HEK293 (cell line): ENCODE measurements around the gene PPRC1.
A peak's percentile ranks its signal among the peaks of the same experiment; 100 is the strongest.

Experiments
- ATF2 ChIP-seq: fragments of 450-650 bp; formaldehyde crosslinking; IDR thresholded peaks from 2 replicates; pipeline ENCODE4 v1.5.1; 2016; ENCODE audit warnings: missing biosample characterization, missing genetic modification characterization, low read depth
- EGR2 ChIP-seq: fragments of 450-650 bp; formaldehyde crosslinking; IDR thresholded peaks from 2 replicates; pipeline ENCODE4 v1.5.1; 2016; ENCODE audit warnings: low read depth, missing biosample characterization, missing genetic modification characterization
- GLIS2 ChIP-seq: fragments of 450-650 bp; formaldehyde crosslinking; IDR thresholded peaks from 2 replicates; pipeline ENCODE4 v1.5.1; 2016; ENCODE audit warnings: missing biosample characterization, missing genetic modification characterization
- HOXA7 ChIP-seq: sonication (generic); formaldehyde crosslinking; IDR thresholded peaks from 2 replicates; pipeline ENCODE4 v1.8.1; 2022; ENCODE audit warnings: missing genetic modification reagents, borderline replicate concordance
- HOXC10 ChIP-seq: sonication (generic); formaldehyde crosslinking; IDR thresholded peaks from 2 replicates; pipeline ENCODE4 v1.8.1; 2023; ENCODE audit warnings: mild to moderate bottlenecking, missing genetic modification reagents
- KLF7 ChIP-seq: fragments of 450-650 bp; formaldehyde crosslinking; IDR thresholded peaks from 2 replicates; pipeline ENCODE4 v1.5.1; 2016; ENCODE audit warnings: missing biosample characterization, missing genetic modification characterization, borderline replicate concordance
- OVOL3 ChIP-seq: fragments of 450-650 bp; formaldehyde crosslinking; IDR thresholded peaks from 2 replicates; pipeline ENCODE4 v1.5.1; 2016; ENCODE audit warnings: missing biosample characterization, missing genetic modification characterization
- SCRT1 ChIP-seq: fragments of 450-650 bp; formaldehyde crosslinking; IDR thresholded peaks from 2 replicates; pipeline ENCODE4 v1.5.1; 2016; ENCODE audit warnings: missing biosample characterization, missing genetic modification characterization, borderline replicate concordance
- TRIM28 ChIP-seq: IDR thresholded peaks from 2 replicates; pipeline ENCODE4 v1.6.1; 2011; ENCODE audit warnings: low read length, control low read depth, borderline replicate concordance
- ZBTB17 ChIP-seq: fragments of 450-650 bp; formaldehyde crosslinking; IDR thresholded peaks from 2 replicates; pipeline ENCODE4 v1.5.1; 2016; ENCODE audit warnings: missing biosample characterization, missing genetic modification characterization
- ZBTB21 ChIP-seq: fragments of 450-650 bp; formaldehyde crosslinking; IDR thresholded peaks from 2 replicates; pipeline ENCODE4 v1.5.1; 2017; ENCODE audit warnings: missing biosample characterization, missing genetic modification characterization
- ZEB2 ChIP-seq: fragments of 450-650 bp; formaldehyde crosslinking; IDR thresholded peaks from 2 replicates; pipeline ENCODE4 v1.5.1; 2016; ENCODE audit warnings: missing biosample characterization, missing genetic modification characterization
- ZFP69B ChIP-seq: fragments of 450-650 bp; formaldehyde crosslinking; IDR thresholded peaks from 2 replicates; pipeline ENCODE4 v1.5.1; 2016; ENCODE audit warnings: missing biosample characterization, missing genetic modification characterization
- ZNF223 ChIP-seq: fragments of 450-650 bp; formaldehyde crosslinking; IDR thresholded peaks from 2 replicates; pipeline ENCODE4 v1.5.1; 2016; ENCODE audit warnings: missing biosample characterization, missing genetic modification characterization
- ZNF37A ChIP-seq: fragments of 450-650 bp; IDR thresholded peaks from 2 replicates; pipeline ENCODE4 v1.5.1; 2018; ENCODE audit warnings: missing biosample characterization, missing genetic modification characterization
- ZNF426 ChIP-seq: fragments of 450-650 bp; formaldehyde crosslinking; IDR thresholded peaks from 2 replicates; pipeline ENCODE4 v1.5.1; 2017; ENCODE audit warnings: missing biosample characterization, missing genetic modification characterization, mild to moderate bottlenecking, inconsistent platforms, moderate library complexity
- ZNF544 ChIP-seq: fragments of 450-650 bp; formaldehyde crosslinking; IDR thresholded peaks from 2 replicates; pipeline ENCODE4 v1.5.0; 2017; ENCODE audit warnings: missing biosample characterization, missing genetic modification characterization
- ZNF549 ChIP-seq: fragments of 450-650 bp; IDR thresholded peaks from 2 replicates; pipeline ENCODE4 v1.5.1; 2018; ENCODE audit warnings: missing biosample characterization, missing genetic modification characterization, mild to moderate bottlenecking, inconsistent platforms, moderate library complexity
- ZNF555 ChIP-seq: fragments of 450-650 bp; formaldehyde crosslinking; conservative IDR thresholded peaks from 2 replicates; pipeline ENCODE4 v1.5.1; 2017; ENCODE audit warnings: missing biosample characterization, mild to moderate bottlenecking, missing genetic modification characterization, inconsistent platforms
- ZNF626 ChIP-seq: fragments of 450-650 bp; sonication (Bioruptor Pico); formaldehyde crosslinking; IDR thresholded peaks from 2 replicates; pipeline ENCODE4 v1.5.1; 2018; ENCODE audit warnings: missing biosample characterization, missing genetic modification characterization, inconsistent platforms
- ZNF639 ChIP-seq: fragments of 450-650 bp; formaldehyde crosslinking; IDR thresholded peaks from 2 replicates; pipeline ENCODE4 v1.5.1; 2016; ENCODE audit warnings: missing biosample characterization, missing genetic modification characterization
- ZNF660 ChIP-seq: fragments of 450-650 bp; IDR thresholded peaks from 2 replicates; pipeline ENCODE4 v1.5.1; 2018; ENCODE audit warnings: missing biosample characterization, mild to moderate bottlenecking, missing genetic modification characterization
- ZNF664 ChIP-seq: fragments of 450-650 bp; formaldehyde crosslinking; IDR thresholded peaks from 2 replicates; pipeline ENCODE4 v1.5.1; 2016; ENCODE audit warnings: missing biosample characterization, missing genetic modification characterization
- ZNF677 ChIP-seq: fragments of 450-650 bp; IDR thresholded peaks from 2 replicates; pipeline ENCODE4 v1.5.0; 2018; ENCODE audit warnings: missing biosample characterization, mild to moderate bottlenecking, missing genetic modification characterization, moderate library complexity
- ZNF76 ChIP-seq: fragments of 450-650 bp; formaldehyde crosslinking; IDR thresholded peaks from 2 replicates; pipeline ENCODE4; 2016; ENCODE audit warnings: low read depth, missing biosample characterization, missing genetic modification characterization, borderline replicate concordance
- ZSCAN16 ChIP-seq: fragments of 450-650 bp; formaldehyde crosslinking; IDR thresholded peaks from 2 replicates; pipeline ENCODE4 v1.5.1; 2016; ENCODE audit warnings: missing biosample characterization, missing genetic modification characterization
- TF ChIP-seq, protein P1 (sequence below): fragments of 450-650 bp; formaldehyde crosslinking; IDR thresholded peaks from 2 replicates; pipeline ENCODE4 v1.5.1; 2016; ENCODE audit warnings: missing biosample characterization, missing genetic modification characterization
- TF ChIP-seq, protein P2 (sequence below): fragments of 450-650 bp; IDR thresholded peaks from 2 replicates; pipeline ENCODE4 v1.5.1; 2018; ENCODE audit warnings: missing biosample characterization, missing genetic modification characterization
- TF ChIP-seq, protein P3 (sequence below): fragments of 450-650 bp; formaldehyde crosslinking; IDR thresholded peaks from 2 replicates; pipeline ENCODE4 v1.5.1; 2016; ENCODE audit warnings: missing biosample characterization, missing genetic modification characterization

PPRC1 gene

DNA sequence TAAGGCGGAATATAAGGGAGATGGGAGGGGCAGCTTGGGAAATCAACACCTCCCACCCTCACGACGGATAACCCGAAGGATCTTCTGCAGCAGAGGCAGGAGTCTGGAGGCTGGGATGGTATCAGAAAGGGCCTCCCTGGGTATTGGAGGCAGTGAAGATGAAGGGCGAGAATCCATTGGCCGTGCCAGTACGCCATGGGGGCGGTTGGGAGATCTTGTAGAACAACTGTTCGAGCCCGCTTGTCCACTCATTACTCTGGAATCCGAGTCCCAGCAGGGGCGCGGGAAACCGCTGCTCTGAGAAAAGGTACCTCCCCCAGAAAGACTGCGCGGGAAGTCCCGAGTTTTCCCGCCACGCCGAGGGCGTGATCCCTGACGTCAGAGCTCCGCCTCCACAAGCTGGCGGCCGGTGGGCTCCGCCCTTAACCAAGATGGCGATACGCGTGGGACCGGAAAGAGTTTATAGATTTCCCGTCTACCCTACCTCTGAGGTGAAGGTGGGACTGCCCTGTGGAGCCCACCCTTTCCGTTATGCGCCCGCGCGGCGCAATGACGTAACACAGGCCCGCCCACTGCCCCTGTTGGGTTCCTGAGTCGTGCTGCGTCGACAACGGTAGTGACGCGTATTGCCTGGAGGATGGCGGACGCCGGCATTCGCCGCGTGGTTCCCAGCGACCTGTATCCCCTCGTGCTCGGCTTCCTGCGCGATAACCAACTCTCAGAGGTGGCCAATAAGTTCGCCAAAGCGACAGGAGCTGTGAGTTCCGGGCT is 19.1 kb downstream of the PPRC1 start, which contains the start of gene NOLC1 (continued):
- peak; percentile 89; the same call in 1 of the 2 replicates for TF ChIP-seq HOXA7 (CRISPR knock-in tag)
- TF ChIP-seq ZNF426 (tag by site-specific recombination), result no peak
- peak; percentile 93 for TF ChIP-seq EGR2 (tag by site-specific recombination)
- TF ChIP-seq, protein P1, sequence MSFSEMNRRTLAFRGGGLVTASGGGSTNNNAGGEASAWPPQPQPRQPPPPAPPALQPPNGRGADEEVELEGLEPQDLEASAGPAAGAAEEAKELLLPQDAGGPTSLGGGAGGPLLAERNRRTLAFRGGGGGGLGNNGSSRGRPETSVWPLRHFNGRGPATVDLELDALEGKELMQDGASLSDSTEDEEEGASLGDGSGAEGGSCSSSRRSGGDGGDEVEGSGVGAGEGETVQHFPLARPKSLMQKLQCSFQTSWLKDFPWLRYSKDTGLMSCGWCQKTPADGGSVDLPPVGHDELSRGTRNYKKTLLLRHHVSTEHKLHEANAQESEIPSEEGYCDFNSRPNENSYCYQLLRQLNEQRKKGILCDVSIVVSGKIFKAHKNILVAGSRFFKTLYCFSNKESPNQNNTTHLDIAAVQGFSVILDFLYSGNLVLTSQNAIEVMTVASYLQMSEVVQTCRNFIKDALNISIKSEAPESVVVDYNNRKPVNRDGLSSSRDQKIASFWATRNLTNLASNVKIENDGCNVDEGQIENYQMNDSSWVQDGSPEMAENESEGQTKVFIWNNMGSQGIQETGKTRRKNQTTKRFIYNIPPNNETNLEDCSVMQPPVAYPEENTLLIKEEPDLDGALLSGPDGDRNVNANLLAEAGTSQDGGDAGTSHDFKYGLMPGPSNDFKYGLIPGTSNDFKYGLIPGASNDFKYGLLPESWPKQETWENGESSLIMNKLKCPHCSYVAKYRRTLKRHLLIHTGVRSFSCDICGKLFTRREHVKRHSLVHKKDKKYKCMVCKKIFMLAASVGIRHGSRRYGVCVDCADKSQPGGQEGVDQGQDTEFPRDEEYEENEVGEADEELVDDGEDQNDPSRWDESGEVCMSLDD (tag by site-specific recombination), result peak; percentile 62
- TF ChIP-seq TRIM28, result peak; percentile 79; the same call in 1 of the 2 replicates
- peak; percentile 95 for TF ChIP-seq KLF7 (tag by site-specific recombination)
- TF ChIP-seq HOXC10, result peak; percentile 87
- TF ChIP-seq ZNF37A, result no peak
- TF ChIP-seq ZFP69B (tag by site-specific recombination), result peak; percentile 98
- peak; percentile 93 for TF ChIP-seq ZNF639 (tag by site-specific recombination)
- peak; percentile 99 for TF ChIP-seq ZEB2 (tag by site-specific recombination)
- peak; percentile 98 for TF ChIP-seq ZBTB21
- no peak for TF ChIP-seq ZNF544 (tag by site-specific recombination)
- TF ChIP-seq GLIS2 (tag by site-specific recombination), result peak; percentile 93
- TF ChIP-seq ZNF664 (tag by site-specific recombination), result no peak
- peak; percentile 96 for TF ChIP-seq ZNF76
- peak; percentile 99 for TF ChIP-seq ATF2
- TF ChIP-seq ZNF555 (tag by site-specific recombination), result no peak
- 0 out of 2 replicates have a peak, but pooled peaks have one; percentile 29 for TF ChIP-seq ZNF677 (tag by site-specific recombination)
- TF ChIP-seq ZNF549, result no peak
- peak; percentile 80 for TF ChIP-seq SCRT1 (tag by site-specific recombination)
- TF ChIP-seq ZNF626 (tag by site-specific recombination), result no peak
- peak; percentile 93 for TF ChIP-seq ZBTB17 (tag by site-specific recombination)
- no peak for TF ChIP-seq ZNF223 (tag by site-specific recombination)
- TF ChIP-seq ZNF660 (tag by site-specific recombination), result peak; percentile 83
- TF ChIP-seq, protein P2, sequence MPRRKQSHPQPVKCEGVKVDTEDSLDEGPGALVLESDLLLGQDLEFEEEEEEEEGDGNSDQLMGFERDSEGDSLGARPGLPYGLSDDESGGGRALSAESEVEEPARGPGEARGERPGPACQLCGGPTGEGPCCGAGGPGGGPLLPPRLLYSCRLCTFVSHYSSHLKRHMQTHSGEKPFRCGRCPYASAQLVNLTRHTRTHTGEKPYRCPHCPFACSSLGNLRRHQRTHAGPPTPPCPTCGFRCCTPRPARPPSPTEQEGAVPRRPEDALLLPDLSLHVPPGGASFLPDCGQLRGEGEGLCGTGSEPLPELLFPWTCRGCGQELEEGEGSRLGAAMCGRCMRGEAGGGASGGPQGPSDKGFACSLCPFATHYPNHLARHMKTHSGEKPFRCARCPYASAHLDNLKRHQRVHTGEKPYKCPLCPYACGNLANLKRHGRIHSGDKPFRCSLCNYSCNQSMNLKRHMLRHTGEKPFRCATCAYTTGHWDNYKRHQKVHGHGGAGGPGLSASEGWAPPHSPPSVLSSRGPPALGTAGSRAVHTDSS (tag by site-specific recombination), result peak; percentile 56
- TF ChIP-seq ZSCAN16 (tag by site-specific recombination), result no peak; the same call in 1 of the 2 replicates
- TF ChIP-seq OVOL3 (tag by site-specific recombination), result peak; percentile 96; the same call in 1 of the 2 replicates
- TF ChIP-seq, protein P3, sequence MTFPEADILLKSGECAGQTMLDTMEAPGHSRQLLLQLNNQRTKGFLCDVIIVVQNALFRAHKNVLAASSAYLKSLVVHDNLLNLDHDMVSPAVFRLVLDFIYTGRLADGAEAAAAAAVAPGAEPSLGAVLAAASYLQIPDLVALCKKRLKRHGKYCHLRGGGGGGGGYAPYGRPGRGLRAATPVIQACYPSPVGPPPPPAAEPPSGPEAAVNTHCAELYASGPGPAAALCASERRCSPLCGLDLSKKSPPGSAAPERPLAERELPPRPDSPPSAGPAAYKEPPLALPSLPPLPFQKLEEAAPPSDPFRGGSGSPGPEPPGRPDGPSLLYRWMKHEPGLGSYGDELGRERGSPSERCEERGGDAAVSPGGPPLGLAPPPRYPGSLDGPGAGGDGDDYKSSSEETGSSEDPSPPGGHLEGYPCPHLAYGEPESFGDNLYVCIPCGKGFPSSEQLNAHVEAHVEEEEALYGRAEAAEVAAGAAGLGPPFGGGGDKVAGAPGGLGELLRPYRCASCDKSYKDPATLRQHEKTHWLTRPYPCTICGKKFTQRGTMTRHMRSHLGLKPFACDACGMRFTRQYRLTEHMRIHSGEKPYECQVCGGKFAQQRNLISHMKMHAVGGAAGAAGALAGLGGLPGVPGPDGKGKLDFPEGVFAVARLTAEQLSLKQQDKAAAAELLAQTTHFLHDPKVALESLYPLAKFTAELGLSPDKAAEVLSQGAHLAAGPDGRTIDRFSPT (tag by site-specific recombination), result peak; percentile 95
